ENCODE measurements around the gene INSM1. TPM values are rescaled to one million over a fixed set of nuclear protein-coding genes. Genes with fewer than 3 reads are reported as not detected.

The INSM1 gene
- total RNA-seq, 1 experiment from 2014 or later, result not detected

GRCh38 chr20:20333866-20334265, 34.0 kb upstream of the INSM1 start:
- BruUV-seq (replicated peaks), result no TSS peak
- no peak overlapping the region for H3K4me3 ChIP-seq
- H3K4me2 ChIP-seq, result no peak overlapping the region
- no peak for TF ChIP-seq EZH2 (IDR thresholded peaks at IDR 0.05; ENCODE audit: low read depth)
- TF ChIP-seq, protein P1, sequence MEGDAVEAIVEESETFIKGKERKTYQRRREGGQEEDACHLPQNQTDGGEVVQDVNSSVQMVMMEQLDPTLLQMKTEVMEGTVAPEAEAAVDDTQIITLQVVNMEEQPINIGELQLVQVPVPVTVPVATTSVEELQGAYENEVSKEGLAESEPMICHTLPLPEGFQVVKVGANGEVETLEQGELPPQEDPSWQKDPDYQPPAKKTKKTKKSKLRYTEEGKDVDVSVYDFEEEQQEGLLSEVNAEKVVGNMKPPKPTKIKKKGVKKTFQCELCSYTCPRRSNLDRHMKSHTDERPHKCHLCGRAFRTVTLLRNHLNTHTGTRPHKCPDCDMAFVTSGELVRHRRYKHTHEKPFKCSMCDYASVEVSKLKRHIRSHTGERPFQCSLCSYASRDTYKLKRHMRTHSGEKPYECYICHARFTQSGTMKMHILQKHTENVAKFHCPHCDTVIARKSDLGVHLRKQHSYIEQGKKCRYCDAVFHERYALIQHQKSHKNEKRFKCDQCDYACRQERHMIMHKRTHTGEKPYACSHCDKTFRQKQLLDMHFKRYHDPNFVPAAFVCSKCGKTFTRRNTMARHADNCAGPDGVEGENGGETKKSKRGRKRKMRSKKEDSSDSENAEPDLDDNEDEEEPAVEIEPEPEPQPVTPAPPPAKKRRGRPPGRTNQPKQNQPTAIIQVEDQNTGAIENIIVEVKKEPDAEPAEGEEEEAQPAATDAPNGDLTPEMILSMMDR (conservative IDR thresholded peaks at IDR 0.05), result no peak
- CTCF ChIA-PET, result no interaction called here
- no peaks in the 10 kb centered on the region for H3K36me3 ChIP-seq (ENCODE audit: low read depth)
- no peaks in the 10 kb centered on the region for H3F3A ChIP-seq (ENCODE audit: insufficient read depth, low read depth)
- no peak overlapping the region for H2AFZ ChIP-seq
- DNase-seq, result no peak
- peaks cover 67% of the 10 kb centered on the region for H3K27me3 ChIP-seq (ENCODE audit: insufficient read depth, low read depth)
- no peaks in the 10 kb centered on the region for H4K20me1 ChIP-seq (ENCODE audit: insufficient read depth)
- H3K9me3 ChIP-seq (ENCODE audit: insufficient read depth, low read depth), result no peaks in the 10 kb centered on the region
- H3K27ac ChIP-seq, result no peak overlapping the region
- POLR2A ChIA-PET (ENCODE audit: unreplicated experiment), result no interaction called here
- H3K79me2 ChIP-seq (ENCODE audit: low read depth), result no peaks in the 10 kb centered on the region
- no peaks in the 10 kb centered on the region for H3K4me1 ChIP-seq (replicated peaks; ENCODE audit: insufficient read depth)
- intact Hi-C loops (cut with micrococcal nuclease; ENCODE audit: unreplicated experiment), result no loop called here
- H3K9me2 ChIP-seq (ENCODE audit: insufficient read depth), result no peaks in the 10 kb centered on the region

GRCh38 chr20:20334489-20334888, 33.4 kb upstream of the INSM1 start:
- no peaks in the 10 kb centered on the region for H3K9me2 ChIP-seq (ENCODE audit: insufficient read depth)
- H3K4me1 ChIP-seq (replicated peaks; ENCODE audit: insufficient read depth), result no peaks in the 10 kb centered on the region
- intact Hi-C loops (cut with micrococcal nuclease; ENCODE audit: unreplicated experiment), result no loop called here
- BruUV-seq (replicated peaks), result no TSS peak
- H2AFZ ChIP-seq, result no peak overlapping the region
- no peaks in the 10 kb centered on the region for H3K9me3 ChIP-seq (ENCODE audit: insufficient read depth, low read depth)
- no peak for DNase-seq
- H3K4me2 ChIP-seq, result no peak overlapping the region
- no peak for TF ChIP-seq EZH2 (IDR thresholded peaks at IDR 0.05; ENCODE audit: low read depth)
- TF ChIP-seq, protein P1 (conservative IDR thresholded peaks at IDR 0.05), result no peak
- no peaks in the 10 kb centered on the region for H3F3A ChIP-seq (ENCODE audit: insufficient read depth, low read depth)
- peaks cover 70% of the 10 kb centered on the region for H3K27me3 ChIP-seq (ENCODE audit: insufficient read depth, low read depth)
- no peaks in the 10 kb centered on the region for H4K20me1 ChIP-seq (ENCODE audit: insufficient read depth)
- H3K36me3 ChIP-seq (ENCODE audit: low read depth), result no peaks in the 10 kb centered on the region
- no peak overlapping the region for H3K27ac ChIP-seq
- ChIA-PET CTCF (no interaction called here), POLR2A (ENCODE audit: unreplicated experiment) (no interaction called here)
- H3K4me3 ChIP-seq, result no peak overlapping the region
- no peaks in the 10 kb centered on the region for H3K79me2 ChIP-seq (ENCODE audit: low read depth)

- ChIA-PET POLR2A (ENCODE audit: unreplicated experiment) (no interaction called here), CTCF (no interaction called here)
- no peak for DNase-seq
- Histone ChIP-seq H4K20me1 (ENCODE audit: insufficient read depth) (no peaks in the 10 kb centered on the region), H3K4me1 (replicated peaks; ENCODE audit: insufficient read depth) (no peaks in the 10 kb centered on the region), H3K79me2 (ENCODE audit: low read depth) (no peaks in the 10 kb centered on the region), H3K9me2 (ENCODE audit: insufficient read depth) (no peaks in the 10 kb centered on the region), H3F3A (ENCODE audit: insufficient read depth, low read depth) (no peaks in the 10 kb centered on the region), H3K9me3 (ENCODE audit: insufficient read depth, low read depth) (no peaks in the 10 kb centered on the region), H3K27me3 (ENCODE audit: insufficient read depth, low read depth) (peaks cover 81% of the 10 kb centered on the region), H3K4me3 (no peak overlapping the region), H3K4me2 (no peak overlapping the region), H3K36me3 (ENCODE audit: low read depth) (no peaks in the 10 kb centered on the region), H2AFZ (no peak overlapping the region), H3K27ac (no peak overlapping the region)
- BruUV-seq (replicated peaks), result no TSS peak
- intact Hi-C loops (cut with micrococcal nuclease; ENCODE audit: unreplicated experiment), result no loop called here
- TF ChIP-seq, protein P1 (conservative IDR thresholded peaks at IDR 0.05), result no peak
- TF ChIP-seq EZH2 (IDR thresholded peaks at IDR 0.05; ENCODE audit: low read depth), result no peak
These were observed 29.7 kb upstream of the INSM1 start for GRCh38 chr20:20338133-20338730.
